Transverse colon (tissue), 4 donors: ENCODE results near the gene DACT3. TPM values are rescaled to one million over a fixed set of nuclear protein-coding genes. Genes with fewer than 3 reads are reported as not detected.

Experiments
- DNase-seq: peaks from one replicate; pipeline ENCODE4 v3.0.0-alpha.2; 2019
- H3K27ac ChIP-seq, 4 donors: fragments of 200-600 bp; sonication (generic); 2 replicates each; pipeline ENCODE4 v1.5.1; 2016 to 2018; ENCODE audit warnings: inconsistent platforms in 4 of 4
- H3K27me3 ChIP-seq: fragments of 200-600 bp; sonication (generic); 2 replicates; pipeline ENCODE4 v1.5.1; 2017; ENCODE audit warnings: inconsistent platforms
- H3K36me3 ChIP-seq, 4 donors: fragments of 200-600 bp; sonication (generic); 2 replicates each; pipeline ENCODE4 v1.5.1; 2017 to 2019; ENCODE audit warnings: inconsistent platforms in 4 of 4
- H3K4me1 ChIP-seq, 4 donors: fragments of 200-600 bp; sonication (generic); 2 replicates each; pipeline ENCODE4 v1.5.1; 2017 to 2020; ENCODE audit warnings: inconsistent platforms in 4 of 4
- H3K4me3 ChIP-seq, 4 donors: fragments of 200-600 bp; sonication (generic); 1 replicate in 1 of 4; 2 replicates in 3 of 4; pipeline versions ENCODE4 v1.5.1 to v1.6.1; 2017 to 2019; ENCODE audit warnings: inconsistent platforms in 4 of 4
- H3K9me3 ChIP-seq, 2 donors: fragments of 200-600 bp; sonication (generic); 2 replicates each; pipeline ENCODE4 v1.5.1; 2017 to 2019; ENCODE audit warnings: inconsistent platforms in 2 of 2
- CTCF ChIP-seq, 5 experiments: fragments of 200-600 bp in 3 of 5; fragments of 450-650 bp in 2 of 5; sonication (generic) in 3 of 5; IDR thresholded peaks; 1 replicate in 2 of 5; 2 replicates in 3 of 5; pipeline ENCODE4 v1.5.1; 2016 to 2017; ENCODE audit warnings: antibody characterized with exemption in 5 of 5, inconsistent platforms in 3 of 5, mild to moderate bottlenecking in 2 of 5, moderate library complexity in 1 of 5
- EP300 ChIP-seq: sonication (generic); formaldehyde crosslinking; IDR thresholded peaks from one replicate; pipeline ENCODE4 v1.6.1; 2017; ENCODE audit warnings: antibody characterized with exemption, low read depth
- POLR2A ChIP-seq: fragments of 450-650 bp; IDR thresholded peaks from one replicate; pipeline ENCODE4 v1.6.1; 2016; ENCODE audit warnings: antibody characterized with exemption, mild to moderate bottlenecking, moderate library complexity
- POLR2AphosphoS5 ChIP-seq, 3 donors: sonication (generic); formaldehyde crosslinking; IDR thresholded peaks; one replicate each; pipeline ENCODE4 v1.6.1; 2016; ENCODE audit warnings: antibody characterized with exemption in 3 of 3
- WGBS, 2 donors: methylation state at CpG; one replicate each; pipeline ENCODE4 v1.1.5; 2018; ENCODE audit warnings: low coverage in 1 of 2; 5-methylcytosine and 5-hydroxymethylcytosine counted together
- in situ Hi-C, 4 donors: fragments of 200-750 bp; cut with MboI; loops; one replicate each; pipeline versions ENCODE4 v1.15.0 to v1.15.1; 2017; ENCODE audit warnings: low sequenced_read_pairs in 3 of 4, low pct_ligation_motif_present in 1 of 4, low pct_unique_long_range_greater_than_20kb in 1 of 4
- intact Hi-C: fragments of 100-400 bp; cut with DNase I; formaldehyde crosslinking; loops from one replicate; pipeline ENCODE4 v1.15.1; 2023; ENCODE audit warnings: low total_unique reads
- total RNA-seq, 4 donors: library from RNA; depleted of rRNA; stranded (reverse); fragments of >200 nt; gene quantifications; one replicate each; pipeline ENCODE4 v1.1.0, GENCODE V29; 2016

DACT3 gene
- 10 to 100 TPM in 1 of 4 donors, 1 to 10 TPM in 3; 5.3 to 27.1 (median 7.5) TPM for total RNA-seq

DNA sequence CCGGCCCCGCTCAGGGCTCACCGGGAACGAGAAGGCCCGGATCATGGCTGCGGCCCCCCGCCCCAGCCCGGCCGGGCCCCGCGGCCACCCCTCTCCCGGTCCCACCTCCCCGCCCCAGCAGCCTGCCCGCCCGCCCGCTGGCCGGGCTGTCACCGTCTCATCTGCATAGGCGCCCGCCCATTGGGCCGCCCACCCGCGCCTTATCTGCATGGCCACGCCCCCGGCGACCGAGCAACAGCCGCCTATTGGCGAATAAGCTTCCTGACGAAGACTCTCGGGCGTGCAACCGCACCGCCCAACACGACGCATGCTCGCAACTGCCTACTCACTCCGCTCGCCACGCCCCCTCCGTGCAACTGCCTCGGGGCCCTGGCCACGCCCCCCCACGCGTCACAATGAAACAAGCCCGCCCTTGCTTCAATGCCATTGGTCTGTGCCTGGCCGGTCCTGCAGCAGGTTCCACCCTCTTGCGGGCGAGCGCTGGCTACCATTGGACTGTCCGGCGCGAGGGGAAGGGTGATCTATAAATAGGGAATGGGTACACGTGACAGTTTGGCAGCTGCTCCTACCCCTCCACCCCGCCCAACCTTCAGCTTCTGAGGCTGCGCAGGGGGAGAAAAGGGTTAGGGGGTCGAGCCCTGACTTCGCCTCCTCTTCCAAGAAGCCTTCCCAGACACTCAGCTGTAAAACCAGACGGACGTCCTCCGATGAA is at the start of gene DACT3:
Gene DACT3, minus strand, starts transcription at position 163 of the 712 bp plus-strand sequence. Its CDS starts 118 bp downstream, at position 45.
- no peaks in the 10 kb centered on the region for H3K36me3 ChIP-seq
- H3K4me3 ChIP-seq = peak within 1 kb of the TSS; percentile 44 to 58 (median 56)
- TF ChIP-seq POLR2AphosphoS5 (IDR thresholded peaks at IDR 0.05) = peak in 1 of 3 donors; percentile 16
- TF ChIP-seq CTCF (IDR thresholded peaks at IDR 0.05) = no peak
- TF ChIP-seq EP300 = no peak
- peak; percentile 25 for TF ChIP-seq POLR2A
- peaks cover 4 to 34% (median 16%) of the 10 kb centered on the region in 4 donors for H3K4me1 ChIP-seq
- no peaks in the 10 kb centered on the region for H3K9me3 ChIP-seq
- in situ Hi-C loops (loop anchor here in 2 of 4 donors (5.0 kb wide), 2 partner anchors 44 to 49 kb away; no protein-coding TSS in a partner anchor), intact Hi-C loops (loop anchor here (5.0 kb wide), 1 partner anchor 59 kb away; the partner anchor contains the start of gene CALM3)
- H3K27ac ChIP-seq = peak within 1 kb of the TSS; percentile 83 to 94 (median 88)
- peak; percentile 100 for DNase-seq
- H3K27me3 ChIP-seq = peaks cover 30% of the 10 kb centered on the region
- WGBS, 2 donors = 1% methylated on average over 33 of the region's 61 CpGs; no CpG with 5 or more reads in 1 of the 2 donors

GRCh38 chr19:46710687-46711086 is 49.7 kb upstream of the DACT3 start:
- peaks cover 0 to 25% (median 0%) of the 10 kb centered on the region in 4 donors for H3K36me3 ChIP-seq
- H3K4me1 ChIP-seq = peaks cover 9 to 22% (median 17%) of the 10 kb centered on the region in 4 donors
- in situ Hi-C loops = no loop called here
- DNase-seq = no peak
- no peak overlapping the region for H3K4me3 ChIP-seq
- TF ChIP-seq EP300 = no peak
- intact Hi-C loops = no loop called here
- 84 to 91% methylated on average over 11 to 25 of the region's 25 CpGs for WGBS, 2 donors
- no peaks in the 10 kb centered on the region for H3K27me3 ChIP-seq
- H3K9me3 ChIP-seq = no peaks in the 10 kb centered on the region
- no peak overlapping the region for H3K27ac ChIP-seq

DNA sequence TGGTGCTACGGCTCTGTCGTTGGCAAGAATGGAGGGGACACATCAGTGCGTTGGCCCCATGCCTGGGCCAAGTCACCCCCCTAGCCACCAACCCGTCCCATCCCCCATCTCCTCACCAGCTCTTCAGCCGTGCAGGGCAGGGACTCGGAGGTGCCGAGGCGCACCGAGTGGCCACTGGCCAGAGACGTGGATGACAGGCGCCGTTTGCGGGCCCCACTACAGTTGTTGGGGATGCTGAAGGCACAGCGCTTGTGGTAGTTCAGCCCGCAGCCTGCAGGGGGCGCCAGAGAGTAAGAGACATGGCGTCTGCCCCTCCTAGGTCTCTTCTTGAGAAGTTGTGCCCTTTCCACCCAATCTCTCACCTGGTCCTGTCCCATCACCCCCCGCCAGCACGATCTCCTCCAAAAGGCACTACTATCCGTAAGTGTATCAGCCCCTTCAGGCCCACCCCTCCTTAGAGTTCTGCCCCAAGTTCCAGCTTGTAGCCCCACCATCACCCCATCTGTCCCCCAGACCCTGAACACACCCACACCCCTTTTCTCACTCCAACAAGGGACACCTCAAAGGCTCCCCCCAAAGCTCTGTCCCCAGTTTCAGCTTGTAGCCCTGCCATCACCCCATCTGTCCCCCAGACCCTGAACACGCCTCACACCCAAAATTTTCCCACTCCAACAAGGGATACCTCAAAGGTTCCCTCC is 43.5 kb upstream of the DACT3 start:
- in situ Hi-C loops = no loop called here
- DNase-seq = peak; percentile 81
- peaks cover 0 to 57% (median 16%) of the 10 kb centered on the region in 4 donors for H3K36me3 ChIP-seq
- no peak for TF ChIP-seq POLR2AphosphoS5 (IDR thresholded peaks at IDR 0.05)
- peak; percentile 92 to 99 (median 97) for TF ChIP-seq CTCF (IDR thresholded peaks at IDR 0.05)
- no peaks in the 10 kb centered on the region for H3K9me3 ChIP-seq
- intact Hi-C loops = loop anchor here (2.0 to 5.0 kb wide), 2 partner anchors 24 to 43 kb away; partner anchors contain the start of genes FKRP and STRN4
- no peaks in the 10 kb centered on the region for H3K4me1 ChIP-seq
- 36 to 58% methylated on average over 4 to 21 of the region's 21 CpGs for WGBS, 2 donors
- H3K27me3 ChIP-seq = no peaks in the 10 kb centered on the region
- H3K27ac ChIP-seq = no peak overlapping the region
- no peak overlapping the region for H3K4me3 ChIP-seq

- Histone ChIP-seq H3K4me1 (peaks cover 0 to 10% (median 6%) of the 10 kb centered on the region in 4 donors), H3K27me3 (no peaks in the 10 kb centered on the region), H3K9me3 (no peaks in the 10 kb centered on the region), H3K36me3 (peaks cover 0 to 59% (median 22%) of the 10 kb centered on the region in 4 donors), H3K27ac (no peak overlapping the region), H3K4me3 (no peak overlapping the region)
- 90% methylated on average over 13 of the region's 13 CpGs; no CpG with 5 or more reads in 1 of the 2 donors for WGBS, 2 donors
- intact Hi-C loops (loop anchor here (5.0 kb wide), 1 partner anchor 47 kb away; the partner anchor contains the start of genes FKRP and STRN4), in situ Hi-C loops (no loop called here)
- no peak for DNase-seq
- TF ChIP-seq CTCF (IDR thresholded peaks at IDR 0.05) (no peak), POLR2A (no peak), POLR2AphosphoS5 (IDR thresholded peaks at IDR 0.05) (no peak), EP300 (no peak)
Observed at GRCh38 chr19:46700704-46701103, 39.7 kb upstream of the DACT3 start.
